SHP77 treated with DMSO at 0.1 percent for 48 hours (cell line): Measurements from ENCODE around the gene XRRA1.
A peak's percentile ranks its signal among the peaks of the same experiment; 100 is the strongest.

Source experiments
- DNase-seq: peaks from one replicate; lab custom pipeline; 2025; lab: John Stamatoyannopoulos, UW

XRRA1 gene

DNA sequence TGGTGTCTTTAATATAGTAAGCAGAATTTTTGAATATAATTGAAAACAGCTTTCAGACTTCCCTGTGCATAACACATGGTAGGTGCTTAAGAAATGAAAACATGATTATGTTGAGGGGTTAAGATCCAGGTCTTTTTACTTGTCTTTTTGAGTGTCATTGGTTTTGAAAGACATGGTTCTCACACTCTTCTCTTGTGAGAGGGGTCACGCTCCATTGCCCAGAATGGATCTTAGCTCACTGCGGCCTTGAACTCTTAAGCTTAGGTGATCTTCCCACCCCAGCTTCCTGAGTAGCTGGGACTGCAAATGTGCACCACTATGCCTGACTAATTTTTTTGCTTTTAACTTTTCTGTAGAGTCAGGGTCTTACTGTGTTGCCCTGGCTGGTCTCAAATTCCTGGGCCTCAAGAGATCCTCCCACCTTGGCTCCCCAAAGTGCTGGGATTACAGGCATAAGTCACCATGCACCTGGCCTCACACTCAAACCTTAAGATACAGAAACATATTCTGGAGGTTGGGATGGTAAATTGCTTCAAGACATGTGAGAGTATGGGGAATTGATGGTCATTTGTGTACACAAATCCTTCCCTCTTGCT is 1.6 kb upstream of the XRRA1 start:
- no peak for DNase-seq

DNA sequence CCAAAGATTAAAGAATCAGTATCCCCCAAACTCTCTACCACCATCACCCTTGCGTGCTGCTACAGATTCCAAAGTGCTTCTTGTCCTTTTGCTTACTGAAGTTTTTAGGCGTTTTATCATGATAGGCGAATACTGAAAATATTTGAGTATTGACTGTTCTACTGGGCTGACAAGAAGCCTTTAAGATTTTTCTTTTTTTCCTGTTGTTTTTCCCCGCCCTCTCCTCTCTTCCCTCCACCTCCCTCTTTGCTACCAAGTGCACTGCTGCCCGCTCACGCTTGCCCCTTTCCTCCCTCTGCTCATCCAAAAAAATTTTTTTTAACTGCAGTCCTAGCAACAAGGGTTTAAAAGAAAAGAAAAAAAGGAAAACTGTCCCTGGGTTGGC is 854 bp upstream of the XRRA1 start:
- DNase-seq = no peak

DNA sequence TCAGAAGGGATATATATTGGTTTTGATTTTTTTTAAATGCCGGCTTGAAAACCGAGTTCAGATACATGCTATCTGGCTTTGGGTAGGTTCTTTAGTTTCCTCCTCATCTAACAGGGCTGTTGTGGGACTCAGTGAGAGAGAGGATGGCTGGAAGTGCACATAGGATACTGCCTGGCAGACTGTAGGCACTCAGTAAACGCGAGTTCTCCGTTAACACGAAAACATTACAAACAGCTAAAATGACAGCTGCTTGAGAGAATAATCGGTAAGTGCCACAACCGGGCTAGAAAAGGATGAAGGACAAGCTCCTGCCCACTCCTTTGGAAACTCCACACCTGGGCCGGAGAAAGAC is 369 bp downstream of the XRRA1 start:
- DNase-seq = no peak

DNA sequence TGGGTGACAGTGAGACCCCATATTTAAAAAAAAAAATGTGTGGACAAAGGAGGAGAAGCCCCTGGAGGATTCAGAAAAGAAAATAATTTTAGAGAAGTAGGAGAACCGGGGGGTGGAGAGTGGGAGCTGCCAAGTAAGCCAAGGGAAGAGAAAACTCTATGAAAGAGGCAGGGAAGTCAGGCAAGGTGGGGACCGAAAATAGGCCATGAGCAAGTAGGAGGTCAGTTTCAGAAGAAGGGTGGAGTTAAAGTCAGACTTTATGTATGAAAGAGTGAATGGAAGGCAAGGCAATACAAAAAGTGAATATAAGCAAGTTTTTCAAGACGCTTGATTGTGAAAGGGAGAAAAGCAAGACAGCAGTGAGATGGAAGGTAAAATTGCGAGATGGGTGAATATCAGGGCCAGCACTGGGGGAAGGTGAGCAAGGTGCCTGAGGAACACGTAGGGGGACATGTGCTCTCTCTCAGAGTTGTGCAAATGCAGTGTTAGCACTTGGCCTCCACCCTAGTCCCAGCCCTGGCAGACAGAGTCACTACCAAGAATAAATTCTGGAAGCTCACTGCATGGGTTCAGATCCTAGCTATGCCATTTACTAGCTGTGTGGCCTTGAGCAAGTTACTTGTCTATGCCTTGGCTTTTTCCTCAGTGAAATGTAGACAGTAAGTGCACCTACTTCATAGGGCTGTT is 6.7 kb downstream of the XRRA1 start:
- DNase-seq = no peak

DNA sequence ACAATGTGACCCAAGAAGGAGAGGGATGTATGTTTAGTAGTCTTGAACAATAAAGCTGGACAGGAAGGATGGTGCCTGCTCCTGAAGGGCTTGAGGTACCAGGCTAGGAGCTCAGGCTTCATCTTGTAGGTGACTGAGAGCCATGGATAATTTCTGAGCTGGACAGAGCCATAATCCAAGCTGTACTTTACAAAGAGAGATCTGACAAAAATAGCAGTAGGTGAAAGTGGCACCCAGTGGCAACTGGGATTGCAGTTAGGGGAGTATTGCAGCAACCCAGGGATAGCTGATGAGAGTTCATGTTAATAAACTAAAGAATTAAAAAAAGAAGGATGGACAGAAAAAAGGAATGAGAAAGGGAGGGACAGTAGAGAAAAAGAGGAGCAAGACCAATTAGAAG is 7.4 kb downstream of the XRRA1 start:
- DNase-seq = no peak

DNA sequence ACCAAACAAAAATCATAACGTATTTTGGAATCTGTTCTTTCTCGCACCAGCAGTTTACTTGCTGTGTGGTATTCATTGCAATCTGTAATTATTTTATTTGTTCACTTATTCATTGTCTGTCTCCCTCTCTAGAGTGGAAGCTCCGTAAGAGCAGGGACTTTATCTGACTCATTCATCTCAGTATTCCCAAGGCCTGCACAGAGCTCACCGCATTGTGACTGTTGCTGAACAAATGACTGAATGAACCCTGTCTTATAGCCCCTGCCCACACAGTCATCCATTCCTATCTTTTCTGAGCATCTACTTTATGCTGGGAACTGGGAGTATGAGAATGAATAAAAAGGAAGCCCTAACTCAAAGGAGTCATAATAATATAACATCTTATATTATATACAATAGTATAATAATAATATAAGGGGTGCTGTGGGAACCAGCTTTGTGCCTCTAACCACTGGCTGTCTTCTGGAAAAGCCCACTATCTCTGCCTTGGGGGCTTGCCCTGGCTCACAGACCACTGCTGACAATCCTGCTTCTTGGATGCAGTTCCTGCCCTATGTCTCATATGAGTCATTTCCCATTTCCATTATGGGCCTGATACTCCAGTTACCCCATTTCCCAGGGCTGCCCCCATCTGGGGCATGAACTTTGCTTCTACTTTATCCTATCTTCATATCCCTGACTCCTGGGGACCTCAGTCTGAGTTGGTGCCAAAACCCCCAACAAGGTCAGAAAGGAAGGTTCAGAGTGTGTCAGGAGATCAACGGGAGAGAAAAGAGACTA is 11.0 kb downstream of the XRRA1 start:
- DNase-seq = no peak

DNA sequence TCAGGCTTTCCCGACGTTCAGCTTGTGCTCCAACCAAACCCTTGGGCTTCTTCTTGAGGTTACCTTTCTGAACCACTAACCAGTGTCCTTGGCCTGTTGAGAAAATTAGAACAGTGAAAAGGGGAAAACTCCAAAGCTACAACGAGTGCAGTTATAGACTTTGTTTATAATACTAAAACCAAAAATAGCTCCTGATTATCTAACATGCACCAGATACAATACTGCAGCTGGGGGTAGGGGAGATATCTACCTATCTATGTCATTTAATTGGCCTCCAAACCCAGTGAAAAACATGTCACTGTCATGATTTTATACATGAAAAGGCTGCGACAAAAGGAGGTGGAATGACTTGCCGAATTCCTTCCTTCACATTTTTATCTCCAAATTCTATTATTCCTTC is 11.9 kb downstream of the XRRA1 start:
- no peak for DNase-seq

DNA sequence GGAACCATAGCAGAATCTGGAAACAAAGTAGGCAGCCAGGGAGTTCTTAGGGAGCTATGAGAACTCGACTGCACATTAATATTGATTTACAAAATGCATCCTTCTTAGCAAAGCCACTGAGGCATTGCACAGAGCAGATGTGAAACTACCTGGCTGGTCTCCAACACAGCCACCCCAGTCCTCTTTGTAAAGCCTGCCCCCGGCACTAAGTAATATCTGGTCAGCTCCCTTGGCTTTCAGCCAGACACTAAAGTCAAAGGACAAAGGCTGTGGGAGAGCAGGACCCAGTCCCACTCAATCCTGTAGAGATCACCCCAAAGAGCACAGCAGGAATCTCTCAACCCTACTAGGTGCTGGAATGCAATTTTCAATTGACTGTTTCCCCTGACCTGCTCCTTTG is 12.8 kb downstream of the XRRA1 start:
- no peak for DNase-seq

DNA sequence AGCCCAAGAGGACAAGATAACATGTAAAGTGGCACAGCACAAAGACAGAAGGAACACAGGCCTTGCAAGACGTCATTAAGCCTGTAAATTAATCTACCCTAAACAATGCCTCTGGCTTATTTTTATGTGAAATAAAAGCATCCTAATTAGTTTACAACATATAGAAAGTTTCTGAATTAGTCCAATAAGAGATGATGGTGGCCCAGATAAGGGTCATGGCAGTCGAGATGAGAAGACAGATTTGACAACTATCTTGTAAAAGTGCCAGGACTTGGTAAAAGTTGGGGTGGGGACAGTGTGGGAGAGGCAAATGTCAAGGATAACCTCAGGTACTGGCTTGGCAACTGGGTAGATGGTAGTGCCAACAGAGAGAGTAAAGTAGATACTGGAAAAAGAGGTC is 13.6 kb downstream of the XRRA1 start:
- DNase-seq = no peak

DNA sequence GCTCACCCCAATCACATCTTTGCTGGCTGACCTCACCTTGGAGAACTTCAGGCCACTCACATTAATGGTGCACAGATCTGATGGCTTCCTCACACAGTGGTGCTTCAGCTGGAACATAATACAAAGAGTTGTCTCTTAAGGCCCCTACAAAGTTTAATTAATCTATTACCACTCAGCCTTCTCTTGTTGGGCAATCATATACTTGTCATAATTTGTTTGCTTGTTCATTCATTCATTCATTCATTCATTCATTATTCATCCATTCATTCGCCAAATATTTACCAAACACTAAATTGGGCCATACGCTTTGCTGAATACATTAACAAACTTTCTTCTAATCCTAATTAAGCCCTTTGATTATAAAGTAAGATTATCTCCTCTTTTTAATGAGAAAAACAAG is 15.1 kb downstream of the XRRA1 start:
- DNase-seq = no peak

DNA sequence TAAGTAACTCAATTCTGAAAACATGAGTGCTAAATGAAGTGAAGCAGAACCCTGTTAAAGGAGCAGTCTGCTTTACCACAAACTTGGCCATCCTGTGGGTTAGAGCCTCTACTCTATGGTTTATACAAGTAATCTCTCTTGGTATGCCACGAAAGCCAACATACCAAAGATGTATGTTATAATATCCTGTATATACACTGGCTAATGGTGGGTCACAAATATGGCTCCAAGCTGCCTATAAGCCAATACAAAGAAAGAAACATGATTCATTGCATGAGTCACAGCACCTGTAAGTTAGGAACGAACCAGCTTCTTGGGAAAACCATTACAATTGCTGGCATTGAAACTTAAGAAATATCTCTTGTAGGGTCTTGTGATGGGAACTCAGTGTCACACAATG is 16.1 kb downstream of the XRRA1 start:
- DNase-seq = no peak

DNA sequence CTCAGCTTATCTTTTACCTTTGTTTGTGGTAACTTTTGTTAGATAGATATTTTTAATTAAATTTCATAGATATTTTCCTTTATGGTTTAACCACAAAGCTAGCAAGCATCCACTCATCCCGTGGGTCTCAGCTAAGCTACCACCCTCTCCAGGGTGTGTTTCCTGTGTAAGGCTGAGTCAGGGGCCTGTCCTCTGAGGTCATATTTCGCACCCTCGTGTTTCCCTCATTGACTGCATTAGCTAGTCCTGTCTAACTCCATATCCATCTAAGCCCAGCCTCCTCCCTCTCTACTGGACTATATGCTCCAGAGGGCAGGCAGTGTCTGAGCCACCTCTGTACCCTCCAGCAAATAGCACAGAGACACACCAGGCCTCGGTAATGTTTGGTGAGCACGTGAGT is 16.7 kb downstream of the XRRA1 start:
- no peak for DNase-seq

DNA sequence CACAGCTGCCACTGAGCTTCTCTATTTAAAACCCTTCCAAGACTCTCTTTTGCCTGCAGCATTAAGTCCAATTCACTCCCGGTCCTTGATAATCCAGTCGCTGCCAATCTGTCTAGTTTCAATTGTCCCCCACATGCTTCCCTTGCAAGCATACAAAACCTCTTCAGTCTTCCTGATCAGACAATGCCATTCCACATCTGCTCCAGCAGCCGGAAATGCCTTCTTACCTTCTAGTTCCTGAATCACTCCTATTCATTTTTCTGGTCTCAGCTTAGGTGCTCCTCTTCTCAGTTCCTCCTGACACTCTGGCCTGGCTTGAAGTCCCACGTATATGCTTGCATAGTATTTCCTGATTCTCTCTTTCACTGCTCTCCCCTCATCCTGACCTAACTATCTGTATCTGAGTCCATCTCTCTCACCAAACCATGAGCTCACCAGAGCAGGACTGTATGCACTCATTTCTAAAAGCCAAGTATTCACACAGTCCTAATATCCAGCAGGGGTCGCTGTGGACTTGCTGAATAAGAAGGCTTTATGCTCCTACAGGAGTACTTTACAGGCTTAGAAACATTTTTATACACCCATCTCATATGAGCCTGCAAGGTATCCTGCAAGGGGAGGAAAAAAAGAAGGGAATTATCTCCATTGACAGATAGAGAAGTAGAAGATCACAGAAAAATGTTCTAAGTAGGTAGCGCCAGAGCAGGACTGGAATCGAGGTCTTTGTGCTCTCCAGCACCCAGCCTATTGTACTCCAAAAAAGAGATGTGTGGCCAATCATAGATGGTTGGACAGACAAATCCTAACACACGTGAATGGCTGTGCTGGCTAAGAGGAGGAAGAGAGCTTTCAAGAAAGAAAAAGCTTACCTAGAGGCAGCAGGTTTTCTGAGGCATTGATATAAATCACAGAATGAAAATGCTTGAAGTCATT is 19.2 kb downstream of the XRRA1 start:
- DNase-seq = peak; percentile 62

DNA sequence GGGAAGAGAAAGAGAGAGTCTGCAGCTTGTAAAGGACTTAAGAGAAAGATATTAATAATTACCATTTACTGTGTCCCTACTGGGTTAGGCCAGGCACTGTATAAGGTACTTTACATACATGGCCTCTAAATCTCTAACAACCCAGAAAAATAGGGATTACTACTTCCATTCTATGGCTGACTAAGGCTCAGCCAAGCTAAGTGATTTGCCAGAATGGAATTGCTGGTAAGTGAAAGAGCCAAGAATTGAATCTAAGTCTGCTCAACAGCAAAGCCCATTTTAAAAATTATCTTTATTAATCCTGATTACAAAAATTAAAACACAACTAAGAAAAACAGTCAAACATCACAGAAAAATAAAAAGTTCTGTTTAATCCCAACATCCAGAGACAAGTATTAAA is 21.4 kb downstream of the XRRA1 start:
- DNase-seq = no peak

DNA sequence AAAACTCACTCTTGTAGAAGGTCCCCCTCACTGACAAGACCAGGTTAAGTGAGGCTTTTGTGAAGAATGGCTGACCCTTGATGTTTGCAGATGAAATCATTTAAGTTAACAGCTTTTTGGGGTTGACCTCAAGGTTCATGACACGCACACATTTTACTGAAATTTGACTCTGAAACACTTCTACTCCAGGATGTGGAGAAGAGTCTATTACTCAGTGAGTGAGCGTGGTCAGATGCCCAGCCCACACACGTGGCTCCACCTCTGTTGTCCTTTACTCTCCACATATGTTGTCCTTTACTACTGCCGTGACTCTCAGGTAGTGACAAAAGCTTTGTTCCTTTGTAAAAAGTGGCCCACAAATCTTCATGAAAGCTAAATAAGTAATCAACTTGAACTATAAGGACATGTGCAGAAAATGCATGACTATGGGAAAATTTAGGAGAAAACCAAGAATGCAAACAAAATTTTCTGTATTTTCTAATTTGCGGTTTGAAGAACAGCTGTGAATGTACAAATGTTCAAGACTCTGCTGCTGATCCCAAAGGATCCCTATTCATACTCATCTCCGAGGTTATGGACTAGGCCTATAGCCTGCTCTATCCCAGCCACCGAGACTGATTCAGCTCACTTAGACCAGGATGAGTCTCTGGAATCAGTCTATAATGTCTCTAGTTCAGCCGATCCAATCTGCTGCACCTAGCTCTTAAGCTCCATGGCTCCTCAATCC is 22.4 kb downstream of the XRRA1 start:
- no peak for DNase-seq

DNA sequence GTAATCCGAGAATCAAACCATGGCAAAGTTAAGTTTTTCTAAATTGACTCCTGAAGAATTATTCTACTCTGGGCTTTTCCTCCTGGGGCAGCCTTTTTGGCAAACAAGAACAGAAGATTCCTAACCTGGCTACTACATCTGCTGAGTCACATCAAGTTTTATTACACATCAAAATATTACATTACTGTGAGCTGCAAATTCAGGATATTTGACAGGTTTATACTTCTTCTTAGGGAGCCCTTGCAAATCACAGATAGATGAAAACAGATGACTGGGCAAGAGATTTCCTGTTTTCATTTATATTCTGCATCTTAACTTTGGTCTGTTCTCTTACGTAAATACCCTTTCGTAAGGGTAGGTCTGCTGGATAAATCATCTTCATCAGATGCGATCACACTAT is 23.6 kb downstream of the XRRA1 start:
- no peak for DNase-seq

DNA sequence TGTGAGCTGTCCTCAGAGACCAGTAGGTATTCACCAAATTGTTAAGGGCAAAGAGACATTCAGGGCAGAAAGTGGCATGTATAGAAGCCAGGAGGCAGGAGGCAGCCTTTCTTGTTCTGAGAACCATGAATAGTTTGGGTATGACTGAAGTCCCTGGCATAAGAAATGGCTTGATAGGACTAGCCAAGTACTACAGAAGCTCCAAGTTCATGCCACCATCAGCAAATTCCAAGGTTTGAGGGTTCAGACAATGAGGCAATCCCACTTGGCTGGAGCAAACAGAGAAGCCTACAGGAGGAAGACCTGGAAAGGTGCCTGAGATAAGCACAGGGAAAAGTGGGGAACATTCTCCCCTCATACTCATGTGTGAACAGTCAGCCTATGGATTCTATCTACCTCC is 25.8 kb downstream of the XRRA1 start:
- no peak for DNase-seq

DNA sequence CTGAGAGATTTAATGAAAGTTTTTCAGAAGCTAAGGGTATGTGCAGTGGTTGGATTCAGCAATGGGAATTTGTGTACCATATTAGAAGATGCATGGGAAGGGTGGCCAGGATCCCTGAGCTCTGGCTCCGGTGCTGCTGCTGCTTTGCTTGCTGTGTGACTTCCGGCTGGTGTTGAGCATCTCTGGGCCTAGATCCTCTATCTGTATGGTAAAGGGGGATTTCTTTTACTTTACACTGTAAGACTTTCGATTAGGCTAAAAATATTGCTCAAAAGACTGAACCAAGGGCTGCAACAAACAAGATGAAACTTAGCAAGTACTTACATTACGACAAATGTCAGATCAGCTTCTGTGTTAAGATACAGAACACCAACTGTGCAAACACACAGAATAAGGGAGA is 39.1 kb downstream of the XRRA1 start:
- DNase-seq = no peak

DNA sequence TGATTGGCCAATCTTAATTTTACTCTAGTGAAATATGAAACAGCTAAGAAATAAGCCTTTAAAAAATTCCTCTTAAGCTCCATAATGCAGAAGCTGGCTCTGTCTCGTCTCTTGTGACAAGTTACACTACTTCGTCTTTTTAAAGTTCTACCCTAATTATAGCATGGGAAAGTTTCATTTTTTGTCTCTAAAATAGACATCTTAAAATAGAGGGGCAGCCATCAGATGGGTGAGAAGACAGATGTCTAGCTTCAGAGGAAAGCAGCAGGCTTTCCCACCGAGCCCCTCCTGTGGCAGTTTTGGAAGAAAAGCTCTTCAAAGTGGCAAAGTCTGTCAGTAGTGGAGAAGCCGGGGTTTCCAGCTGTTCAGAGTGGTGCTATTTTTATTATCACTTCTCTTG is 39.5 kb downstream of the XRRA1 start:
- DNase-seq = no peak

DNA sequence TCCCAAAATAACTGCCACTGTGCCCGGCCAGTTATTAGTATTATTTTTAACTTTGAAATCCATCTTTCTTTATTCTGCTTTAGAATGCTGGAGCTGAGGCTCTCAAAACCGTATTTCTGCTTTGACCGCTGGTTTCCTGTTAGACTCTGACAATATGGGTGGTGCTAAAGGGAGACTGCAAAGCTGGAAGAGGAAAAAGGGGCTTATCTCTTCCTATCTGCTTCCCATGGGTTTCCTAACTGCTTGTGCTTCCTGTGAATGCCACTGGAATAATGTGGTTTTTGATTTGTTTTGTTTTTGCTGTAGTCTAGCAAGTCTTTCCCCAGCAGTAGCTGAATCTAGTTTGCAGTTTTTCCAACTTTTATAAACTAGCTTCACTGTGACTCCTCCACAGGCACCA is 43.6 kb downstream of the XRRA1 start:
- DNase-seq = no peak

DNA sequence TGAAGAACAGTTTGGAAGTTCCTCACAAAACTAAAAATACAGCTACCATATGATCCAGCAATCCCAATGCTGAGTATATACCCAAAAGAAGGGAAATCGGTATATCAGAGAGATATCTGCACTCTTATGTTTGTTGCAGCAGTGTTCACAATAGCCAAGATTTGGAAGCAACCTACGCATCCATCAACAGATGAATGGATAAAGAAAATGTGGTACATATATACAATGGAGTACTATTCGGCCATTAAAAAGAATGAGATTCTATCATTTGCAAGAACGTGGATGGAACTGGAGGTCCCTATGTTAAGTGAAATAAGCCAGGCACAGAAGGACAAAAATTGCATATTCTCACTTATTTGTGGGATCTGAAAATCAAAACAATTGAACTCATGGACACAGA is 46.5 kb downstream of the XRRA1 start:
- no peak for DNase-seq

DNA sequence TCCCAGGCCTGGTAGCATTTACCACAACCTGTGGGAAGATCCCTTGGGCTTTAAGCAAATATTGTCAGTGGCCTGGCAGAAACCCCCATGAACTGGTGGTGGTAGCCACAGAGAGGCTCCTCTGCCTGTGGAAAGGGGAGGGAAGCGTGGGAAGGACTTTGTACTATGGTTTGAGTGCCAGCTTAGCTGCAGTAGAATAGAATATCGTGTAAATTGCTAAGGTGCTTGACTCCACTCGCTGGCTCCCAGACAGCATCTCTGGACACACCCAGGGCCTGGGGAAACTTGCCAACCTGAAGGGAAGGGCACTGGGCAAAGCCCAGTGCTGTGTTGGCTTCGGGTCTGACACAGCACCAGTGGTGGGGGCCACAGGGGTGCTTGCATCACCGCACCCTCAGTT is 52.6 kb downstream of the XRRA1 start:
- DNase-seq = no peak
